ENCODE results near the gene COX17.
A peak's percentile ranks its signal among the peaks of the same experiment; 100 is the strongest.
"Not testable (repeated sequence)": the region's sequence is repeated elsewhere in the genome, so short reads cannot be mapped to it uniquely, and the experiment has no call there.

COX17 gene

GRCh38 chr3:119676771-119677640 lies at the start of gene COX17:
COX17 (minus strand) TSS chr3:119677406; CDS start chr3:119677310, 96 bp downstream.
- peak; percentile 98 for DNase-seq

DNA sequence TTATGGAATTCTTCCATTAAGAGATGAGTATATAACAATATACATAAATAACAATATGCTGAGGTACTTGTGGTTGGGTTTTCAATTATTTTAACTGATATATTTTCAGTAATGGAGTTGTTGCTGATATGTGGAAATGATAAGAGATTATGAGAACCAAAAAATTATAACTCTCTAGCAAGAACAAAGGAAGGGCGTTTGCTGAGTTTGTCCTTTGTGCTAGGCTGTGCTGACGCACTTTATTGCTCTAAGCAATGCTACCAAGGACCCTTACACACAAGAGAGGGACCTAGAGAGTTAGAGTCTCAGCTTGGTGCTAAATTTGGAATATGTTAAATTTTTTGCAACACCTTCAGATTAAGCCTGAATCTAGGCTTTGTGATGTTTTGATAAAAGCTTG lies 49.7 kb upstream of the COX17 start:
- DNase-seq, result no peak

DNA sequence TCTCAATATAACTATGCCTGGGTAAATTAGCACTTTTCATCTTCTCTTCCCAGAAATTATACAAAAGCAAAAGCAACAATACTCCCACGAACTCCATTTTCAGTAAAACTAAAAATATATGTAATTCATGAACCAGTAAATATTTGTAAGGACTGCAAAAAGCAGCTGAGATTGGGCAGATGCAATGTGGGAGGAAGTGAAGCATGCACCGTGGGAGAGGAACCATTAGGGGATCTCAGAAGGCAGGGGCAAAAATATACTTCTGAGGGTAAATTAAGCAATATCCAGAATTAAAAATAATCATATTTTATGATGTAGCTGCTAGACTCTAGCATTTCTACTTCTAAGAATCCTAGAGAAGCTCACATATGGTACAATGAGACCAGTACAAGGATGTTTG lies 45.8 kb upstream of the COX17 start:
- no peak for DNase-seq

DNA sequence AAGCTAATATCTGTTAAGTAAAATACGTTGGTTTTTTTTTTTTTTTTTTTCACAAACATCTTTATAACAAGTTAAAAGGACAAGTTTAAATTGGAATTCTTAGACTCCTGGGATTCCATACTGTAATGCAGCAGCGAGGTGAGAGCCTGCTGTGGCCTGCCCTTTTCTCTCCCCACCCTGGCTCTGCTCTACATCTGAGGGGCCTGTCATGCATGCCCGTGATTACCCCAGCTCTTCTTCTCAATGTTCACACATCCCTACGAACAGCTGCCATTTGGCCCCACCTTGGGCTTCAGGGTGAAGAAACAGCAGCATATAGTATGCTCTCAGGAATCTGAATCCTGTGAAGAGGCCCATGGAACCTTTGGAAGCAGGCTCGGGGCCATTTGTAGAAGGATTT lies 40.3 kb upstream of the COX17 start:
- no peak for DNase-seq

GRCh38 chr3:119716998-119717397 lies 39.8 kb upstream of the COX17 start:
- DNase-seq, result no peak

DNA sequence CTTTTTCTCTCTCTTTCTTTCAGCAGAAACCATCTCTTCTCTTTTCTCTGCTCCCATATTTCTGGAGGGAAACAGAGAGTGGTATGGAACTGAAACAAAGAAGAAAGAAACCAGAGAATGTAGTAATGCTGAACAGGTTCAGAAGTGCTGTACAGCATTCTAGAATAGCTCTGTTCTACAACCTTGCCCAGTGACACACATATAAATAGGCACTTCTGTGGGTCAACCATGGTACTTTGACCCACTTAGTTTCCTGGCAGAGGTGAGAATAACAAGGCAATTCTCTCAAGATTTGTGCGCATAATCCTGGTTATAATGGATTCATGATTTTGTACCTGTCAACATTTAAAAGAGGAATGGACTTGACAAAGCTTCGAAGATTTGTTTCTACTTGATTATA lies 37.9 kb upstream of the COX17 start:
- no peak for DNase-seq

- no peak for DNase-seq
These were observed 26.8 kb upstream of the COX17 start for GRCh38 chr3:119703820-119704531.

DNA sequence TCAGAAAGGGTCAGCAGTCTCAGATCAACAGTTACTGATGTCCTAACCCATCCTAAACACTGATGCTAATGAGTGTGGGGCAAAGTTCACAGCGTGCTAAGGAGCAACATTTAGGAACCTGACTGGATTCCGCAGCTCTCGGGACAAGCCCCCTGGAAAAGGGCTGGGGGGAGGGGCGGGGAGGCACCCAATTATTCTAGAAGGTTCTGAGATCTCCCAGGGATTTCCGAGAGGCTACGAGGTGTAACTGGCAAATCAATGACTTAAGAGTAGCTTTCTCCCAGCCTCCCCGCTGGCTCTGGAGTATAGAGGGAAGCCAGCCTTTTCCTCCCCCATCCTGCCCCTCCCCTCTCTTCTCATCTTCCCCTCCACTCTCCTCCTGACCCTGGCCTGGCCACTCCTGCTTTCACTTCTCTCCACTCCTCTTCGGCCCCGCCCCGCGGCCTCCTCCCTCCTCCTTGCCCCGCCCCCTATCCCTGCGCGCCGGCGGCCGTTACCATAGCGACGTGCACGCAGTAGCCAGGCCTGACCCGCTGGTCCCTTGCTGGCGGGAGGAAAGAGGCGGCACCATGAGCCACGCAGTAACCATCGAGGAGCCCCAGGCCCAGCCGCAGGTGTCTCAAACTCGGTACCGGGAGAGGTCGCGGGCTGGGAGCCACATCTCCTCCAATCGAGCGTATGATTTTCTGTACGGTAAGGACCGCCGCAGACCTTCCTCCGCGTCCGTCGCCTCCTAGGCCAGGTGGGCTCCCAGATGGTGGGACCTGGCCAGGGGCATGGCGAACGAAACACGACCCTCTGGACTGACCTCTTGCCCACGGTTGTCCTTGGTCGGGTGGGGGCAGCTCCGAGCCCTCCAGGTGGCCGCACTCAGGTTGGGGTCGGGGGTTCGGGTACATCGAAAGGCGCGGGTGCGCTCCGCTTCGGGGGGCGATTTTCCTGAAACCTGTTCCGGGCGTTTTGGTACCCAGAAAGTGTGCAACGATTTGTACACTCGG lies 25.6 kb upstream of the COX17 start, which contains the start of gene CFAP91:
Gene CFAP91, plus strand, starts transcription at position 493 of the 998 bp plus-strand sequence. Its CDS starts 77 bp downstream, at position 570.
- peak; percentile 87 for DNase-seq

DNA sequence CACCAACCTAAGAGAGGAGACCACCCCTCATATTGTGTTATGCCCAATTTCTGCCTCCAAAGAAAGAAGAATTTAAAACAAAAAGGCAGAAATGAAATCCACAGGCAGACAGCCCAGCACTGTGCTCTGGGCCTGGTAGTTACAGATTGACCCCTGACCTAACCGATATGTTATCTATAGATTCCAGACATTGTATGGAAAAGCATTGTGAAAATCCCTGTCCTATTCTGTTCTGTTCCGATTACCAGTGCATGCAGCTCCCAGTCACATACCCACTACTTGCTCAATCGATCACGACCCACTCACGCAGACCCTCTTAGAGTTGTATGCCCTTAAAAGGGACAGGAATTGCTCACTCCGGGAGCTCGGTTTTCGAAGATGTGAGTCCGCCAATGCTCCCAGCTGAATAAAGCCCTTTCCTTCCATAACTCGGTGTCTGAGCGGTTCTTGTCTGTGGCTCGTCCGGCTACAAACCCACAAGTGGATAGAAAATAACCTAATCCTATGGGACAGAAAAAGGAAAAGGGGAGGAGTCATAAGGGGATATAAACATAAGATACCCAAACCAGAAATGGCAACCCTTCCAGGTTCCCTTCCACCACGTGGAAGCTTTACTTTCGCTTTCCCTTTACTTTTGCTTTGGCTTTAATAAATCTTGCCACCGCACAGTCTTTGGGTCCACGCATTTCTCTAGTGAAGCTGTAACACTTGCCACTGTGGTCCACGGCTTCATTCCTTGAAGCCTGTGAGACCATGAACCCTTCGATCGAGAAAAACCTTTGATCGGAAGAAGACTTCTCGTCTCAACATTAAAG lies 23.9 kb upstream of the COX17 start:
- DNase-seq, result no peak

GRCh38 chr3:119700269-119700919 lies 23.2 kb upstream of the COX17 start:
- no peak for DNase-seq

GRCh38 chr3:119697394-119697793 lies 20.2 kb upstream of the COX17 start:
- DNase-seq, result no peak

DNA sequence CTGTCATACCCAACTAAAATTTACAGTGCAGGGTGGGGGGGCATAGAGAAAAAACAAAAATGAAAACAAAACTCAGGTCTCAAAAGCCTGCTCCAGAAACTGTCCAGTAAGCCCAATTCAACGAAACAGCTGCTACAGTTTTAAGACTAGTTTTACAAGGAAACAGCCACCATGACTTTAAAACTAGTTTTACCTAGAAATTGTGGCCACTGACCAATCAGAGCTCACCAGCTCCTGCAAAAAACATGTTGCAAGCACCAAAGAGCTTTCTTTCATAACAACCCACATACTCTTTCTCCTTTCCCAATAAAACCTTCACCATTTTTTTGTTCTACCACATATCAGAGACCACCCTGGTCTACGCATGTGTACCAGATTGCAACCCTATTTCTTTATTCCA lies 18.3 kb upstream of the COX17 start:
- DNase-seq, result no peak

DNA sequence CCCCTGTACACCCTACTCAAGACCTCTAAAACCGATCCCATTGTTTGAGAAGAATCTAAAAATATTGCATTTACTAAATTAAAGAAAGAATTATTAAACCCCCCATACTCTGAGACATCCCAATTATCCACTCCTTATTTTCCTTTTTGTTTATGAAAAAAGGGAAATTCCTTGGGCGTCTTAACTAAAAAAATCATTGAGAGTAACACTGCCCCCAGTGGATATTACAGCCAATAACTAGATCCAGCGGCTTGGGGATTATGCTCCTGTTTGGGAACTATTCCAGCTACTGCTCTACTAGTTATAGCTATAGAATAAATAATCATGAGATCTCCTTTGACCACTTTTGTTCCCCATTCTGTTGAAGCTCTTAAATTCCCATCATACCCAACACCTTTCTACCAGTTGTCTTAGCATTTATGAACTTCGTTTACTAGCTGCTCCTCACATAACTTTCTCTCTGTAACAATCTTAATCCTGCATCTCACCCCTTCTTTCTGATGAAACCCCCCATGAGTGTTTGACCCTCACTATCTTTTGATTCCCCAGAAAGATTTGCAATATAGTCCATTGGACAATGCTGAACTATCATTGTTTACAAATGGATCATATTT lies 12.9 kb upstream of the COX17 start:
- no peak for DNase-seq

GRCh38 chr3:119683421-119683820 lies 6.2 kb upstream of the COX17 start:
- no peak for DNase-seq

- DNase-seq, result no peak
These were observed 4.1 kb upstream of the COX17 start for GRCh38 chr3:119681279-119681678.

- DNase-seq, result no peak
These were observed 2.7 kb upstream of the COX17 start for GRCh38 chr3:119679874-119680273.

DNA sequence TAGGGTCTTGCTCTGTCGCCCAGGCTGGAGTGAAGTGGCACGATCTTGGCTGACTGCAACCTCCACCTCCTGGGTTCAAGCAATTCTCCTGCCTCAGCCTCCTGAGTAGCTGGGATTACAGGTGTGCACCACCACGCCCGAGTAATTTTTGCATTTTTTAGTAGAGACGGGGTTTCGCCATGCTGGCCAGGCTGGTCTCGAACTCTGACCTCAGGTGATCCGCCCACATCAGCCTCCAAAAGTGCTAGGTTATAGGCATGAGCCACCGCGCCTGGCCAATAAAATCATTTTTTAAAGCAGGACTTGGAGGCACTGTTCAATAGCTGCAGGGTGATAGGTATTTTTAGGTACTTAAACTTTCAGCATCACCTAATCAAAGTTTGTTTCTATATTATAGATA lies 1.0 kb upstream of the COX17 start:
- not testable (repeated sequence) for DNase-seq

- no peak for DNase-seq
These were observed 382 bp upstream of the COX17 start for GRCh38 chr3:119677641-119677934.

GRCh38 chr3:119676020-119676419 lies 1.2 kb downstream of the COX17 start:
- no peak for DNase-seq

- DNase-seq, result no peak
These were observed 1.9 kb downstream of the COX17 start for GRCh38 chr3:119675188-119675874.

GRCh38 chr3:119673875-119674274 lies 3.3 kb downstream of the COX17 start:
- no peak for DNase-seq
